Keratinocyte (primary cell): ENCODE results near the gene SLC25A1. TPM values are rescaled to one million over a fixed set of nuclear protein-coding genes. Genes with fewer than 3 reads are reported as not detected.

Experiments
- DNase-seq: peaks from one replicate; pipeline ENCODE4 v3.0.0-alpha.2; 2011; ENCODE audit warnings: low read depth, missing footprints, low spot score
- FAIRE-seq: peaks from 2 replicates; lab custom pipeline; 2011; peaks lifted over from hg19 to GRCh38; lab: Jason Lieb, UNC
- H2AFZ ChIP-seq: 2 replicates; pipeline ENCODE4 v1.6.0; 2012; ENCODE audit warnings: low read length, control low read depth, inconsistent platforms; ENCODE audit not compliant: control insufficient read depth
- H3K27ac ChIP-seq: 2 replicates; pipeline ENCODE4 v1.5.1; 2011; ENCODE audit warnings: low read length; ENCODE audit not compliant: control insufficient read depth, insufficient read depth
- H3K27me3 ChIP-seq: 3 replicates; pipeline ENCODE4 v1.6.0; 2011; ENCODE audit warnings: low read length; ENCODE audit not compliant: control insufficient read depth, insufficient read depth; ENCODE audit errors: extremely low read depth
- H3K36me3 ChIP-seq, 2 experiments: 2 replicates in 1 of 2; 3 replicates in 1 of 2; pipeline ENCODE4 v1.5.1; 2011; ENCODE audit warnings: low read length in 2 of 2, mild to moderate bottlenecking in 1 of 2; ENCODE audit not compliant: control insufficient read depth in 2 of 2, insufficient read depth in 2 of 2; ENCODE audit errors: extremely low read depth in 1 of 2
- H3K4me1 ChIP-seq: 3 replicates; pipeline ENCODE4 v1.5.1; 2011; ENCODE audit warnings: low read length; ENCODE audit not compliant: control insufficient read depth, insufficient read depth; ENCODE audit errors: extremely low read depth
- H3K4me2 ChIP-seq: 3 replicates; pipeline ENCODE4 v1.6.0; 2011; ENCODE audit warnings: low read depth, low read length; ENCODE audit not compliant: control insufficient read depth, insufficient read depth; ENCODE audit errors: extremely low read depth
- H3K4me3 ChIP-seq, 3 experiments: fragments of 200-600 bp in 1 of 3; sonication (generic) in 1 of 3; 2 replicates in 2 of 3; 3 replicates in 1 of 3; pipeline ENCODE4 v1.5.1; 2011 to 2016; ENCODE audit warnings: low read length in 3 of 3, mild to moderate bottlenecking in 3 of 3, control low read depth in 2 of 3, inconsistent platforms in 1 of 3, low read depth in 1 of 3, mixed read lengths in 1 of 3, mixed run types in 1 of 3, moderate library complexity in 1 of 3; ENCODE audit not compliant: control insufficient read depth in 2 of 3, insufficient read depth in 2 of 3; ENCODE audit errors: extremely low read depth in 1 of 3
- H3K79me2 ChIP-seq: 2 replicates; pipeline ENCODE4 v1.6.0; 2012; ENCODE audit warnings: low read length; ENCODE audit not compliant: control insufficient read depth, insufficient read depth
- H3K9ac ChIP-seq: 3 replicates; pipeline ENCODE4 v1.6.0; 2011; ENCODE audit warnings: low read length; ENCODE audit not compliant: control insufficient read depth, insufficient read depth; ENCODE audit errors: extremely low read depth
- H3K9me1 ChIP-seq: 3 replicates; pipeline ENCODE4 v1.6.0; 2011; ENCODE audit warnings: low read length; ENCODE audit not compliant: control insufficient read depth, insufficient read depth; ENCODE audit errors: extremely low read depth
- H3K9me3 ChIP-seq: 2 replicates; pipeline ENCODE4 v1.5.1; 2012; ENCODE audit warnings: low read depth, low read length; ENCODE audit not compliant: control insufficient read depth
- H4K20me1 ChIP-seq: 3 replicates; pipeline ENCODE4 v1.6.0; 2011; ENCODE audit warnings: low read length; ENCODE audit not compliant: control insufficient read depth, insufficient read depth; ENCODE audit errors: extremely low read depth
- EZH2 ChIP-seq: IDR thresholded peaks from one replicate; pipeline ENCODE4 v1.6.1; 2012; ENCODE audit warnings: inconsistent platforms, mild to moderate bottlenecking, low read length, moderate library complexity
- dilution Hi-C: fragments of 300-500 bp; cut with MboI; formaldehyde crosslinking; loops from one replicate; pipeline ENCODE4 v1.7.0; 2020; ENCODE audit warnings: low sequenced_read_pairs; ENCODE audit not compliant: extremely low pct_ligation_motif_present
- polyA plus RNA-seq, 5 experiments: library from polyadenylated mRNA; depleted of rRNA in 3 of 5; stranded (reverse) in 3 of 5; stranded (forward) in 1 of 5; unstranded in 1 of 5; fragments of >200 nt; gene quantifications; 1 replicate in 1 of 5; 2 replicates in 3 of 5; 3 replicates in 1 of 5; pipeline versions ENCODE4 v1.2.1 to v1.2.3, GENCODE V29; 2011 to 2012; ENCODE audit warnings: missing spikeins in 2 of 5, low read depth in 1 of 5, low replicate concordance in 1 of 5
- TF ChIP-seq, protein P1 (sequence below), 3 experiments: IDR thresholded peaks in 1 of 3; conservative IDR thresholded peaks in 1 of 3; optimal IDR thresholded peaks in 1 of 3; 2 replicates in 2 of 3; 3 replicates in 1 of 3; pipeline versions ENCODE3 to v1.5.1; 2011; ENCODE audit warnings: low read length in 3 of 3, mild to moderate bottlenecking in 3 of 3, moderate library complexity in 2 of 3, control low read depth in 1 of 3, inconsistent platforms in 1 of 3; ENCODE audit not compliant: insufficient read depth in 2 of 3; ENCODE audit errors: extremely low read depth in 1 of 3

The SLC25A1 gene
- polyA plus RNA-seq, 1 donor (not counting 4 experiments of a cell fraction or from before 2014, with no cell fraction given): 27.7 TPM

- no peaks in the 10 kb centered on the region for H3K9me3 ChIP-seq
- no peaks in the 10 kb centered on the region for H3K27me3 ChIP-seq
- no peak for DNase-seq
- H3K4me1 ChIP-seq: no peaks in the 10 kb centered on the region
- H3K9me1 ChIP-seq: no peaks in the 10 kb centered on the region
- dilution Hi-C loops: no loop called here
- no peak overlapping the region for H3K9ac ChIP-seq
- peaks cover 21% of the 10 kb centered on the region in 2 experiments for H3K36me3 ChIP-seq
- no peaks in the 10 kb centered on the region for H4K20me1 ChIP-seq
- H2AFZ ChIP-seq: no peak overlapping the region
- no peak overlapping the region for H3K4me3 ChIP-seq
- no peak overlapping the region for H3K27ac ChIP-seq
- TF ChIP-seq EZH2: no peak
- TF ChIP-seq, protein P1, sequence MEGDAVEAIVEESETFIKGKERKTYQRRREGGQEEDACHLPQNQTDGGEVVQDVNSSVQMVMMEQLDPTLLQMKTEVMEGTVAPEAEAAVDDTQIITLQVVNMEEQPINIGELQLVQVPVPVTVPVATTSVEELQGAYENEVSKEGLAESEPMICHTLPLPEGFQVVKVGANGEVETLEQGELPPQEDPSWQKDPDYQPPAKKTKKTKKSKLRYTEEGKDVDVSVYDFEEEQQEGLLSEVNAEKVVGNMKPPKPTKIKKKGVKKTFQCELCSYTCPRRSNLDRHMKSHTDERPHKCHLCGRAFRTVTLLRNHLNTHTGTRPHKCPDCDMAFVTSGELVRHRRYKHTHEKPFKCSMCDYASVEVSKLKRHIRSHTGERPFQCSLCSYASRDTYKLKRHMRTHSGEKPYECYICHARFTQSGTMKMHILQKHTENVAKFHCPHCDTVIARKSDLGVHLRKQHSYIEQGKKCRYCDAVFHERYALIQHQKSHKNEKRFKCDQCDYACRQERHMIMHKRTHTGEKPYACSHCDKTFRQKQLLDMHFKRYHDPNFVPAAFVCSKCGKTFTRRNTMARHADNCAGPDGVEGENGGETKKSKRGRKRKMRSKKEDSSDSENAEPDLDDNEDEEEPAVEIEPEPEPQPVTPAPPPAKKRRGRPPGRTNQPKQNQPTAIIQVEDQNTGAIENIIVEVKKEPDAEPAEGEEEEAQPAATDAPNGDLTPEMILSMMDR (optimal IDR thresholded peaks at IDR 0.05 in 1 of 3, IDR thresholded peaks at IDR 0.05 in 1 of 3, conservative IDR thresholded peaks at IDR 0.05 in 1 of 3; ENCODE audit: extremely low read depth in 1 of 3, insufficient read depth in 2 of 3, low read length in 3 of 3): no peak
- no peaks in the 10 kb centered on the region for H3K79me2 ChIP-seq
- no peak for FAIRE-seq
- H3K4me2 ChIP-seq: no peak overlapping the region
Measured at GRCh38 chr22:19196841-19197612, 18.5 kb upstream of the SLC25A1 start.

GRCh38 chr22:19195796-19196731 is 17.5 kb upstream of the SLC25A1 start:
- Histone ChIP-seq H3K9me3 (no peaks in the 10 kb centered on the region), H3K9me1 (no peaks in the 10 kb centered on the region), H3K4me3 (no peak overlapping the region), H2AFZ (no peak overlapping the region), H3K79me2 (no peaks in the 10 kb centered on the region), H3K27ac (no peak overlapping the region), H3K4me1 (no peaks in the 10 kb centered on the region), H3K36me3 (peaks cover 20 to 22% of the 10 kb centered on the region in 2 experiments), H3K4me2 (no peak overlapping the region), H3K27me3 (no peaks in the 10 kb centered on the region), H3K9ac (no peak overlapping the region), H4K20me1 (no peaks in the 10 kb centered on the region)
- dilution Hi-C loops: no loop called here
- DNase-seq (no peak), FAIRE-seq (no peak)
- TF ChIP-seq, protein P1 (optimal IDR thresholded peaks at IDR 0.05 in 1 of 3, IDR thresholded peaks at IDR 0.05 in 1 of 3, conservative IDR thresholded peaks at IDR 0.05 in 1 of 3; ENCODE audit: extremely low read depth in 1 of 3, insufficient read depth in 2 of 3, low read length in 3 of 3): no peak
- TF ChIP-seq EZH2: no peak
